Thyroid gland (tissue), 4 donors: ENCODE measurements around the gene TBC1D13.

Source experiments
- POLR2A ChIP-seq, 2 donors: fragments of 450-650 bp; IDR thresholded peaks; one replicate each; pipeline ENCODE4 v1.6.1; 2017; ENCODE audit warnings: antibody characterized with exemption in 2 of 2, mild to moderate bottlenecking in 2 of 2, moderate library complexity in 1 of 2
- TF ChIP-seq, protein P1 (sequence below), 6 experiments: fragments of 200-600 bp in 3 of 6; fragments of 450-650 bp in 3 of 6; sonication (generic) in 3 of 6; IDR thresholded peaks; one replicate each; pipeline ENCODE4 v1.5.1; 2016 to 2019; ENCODE audit warnings: antibody characterized with exemption in 6 of 6, mild to moderate bottlenecking in 2 of 6, inconsistent platforms in 1 of 6, moderate library complexity in 1 of 6

DNA sequence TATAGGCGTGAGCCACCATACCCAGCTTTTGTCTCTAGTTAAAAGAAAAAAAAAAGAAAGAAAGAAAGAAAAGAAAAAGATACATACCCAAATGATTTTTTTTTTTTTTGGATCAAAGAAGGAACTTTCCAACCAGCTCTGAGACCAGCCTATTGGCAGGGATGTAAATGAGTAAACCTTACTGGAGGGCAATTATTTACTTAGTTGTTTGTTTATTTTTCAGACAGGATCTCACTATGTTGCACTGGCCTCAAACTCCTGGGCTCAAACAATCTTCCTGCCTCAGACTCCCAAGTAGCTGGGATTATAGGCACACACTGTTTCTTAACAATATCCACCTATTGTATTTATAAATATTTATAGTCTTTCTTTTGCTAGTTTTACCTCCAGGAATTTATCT is 53.5 kb downstream of the TBC1D13 start:
- TF ChIP-seq, protein P1, sequence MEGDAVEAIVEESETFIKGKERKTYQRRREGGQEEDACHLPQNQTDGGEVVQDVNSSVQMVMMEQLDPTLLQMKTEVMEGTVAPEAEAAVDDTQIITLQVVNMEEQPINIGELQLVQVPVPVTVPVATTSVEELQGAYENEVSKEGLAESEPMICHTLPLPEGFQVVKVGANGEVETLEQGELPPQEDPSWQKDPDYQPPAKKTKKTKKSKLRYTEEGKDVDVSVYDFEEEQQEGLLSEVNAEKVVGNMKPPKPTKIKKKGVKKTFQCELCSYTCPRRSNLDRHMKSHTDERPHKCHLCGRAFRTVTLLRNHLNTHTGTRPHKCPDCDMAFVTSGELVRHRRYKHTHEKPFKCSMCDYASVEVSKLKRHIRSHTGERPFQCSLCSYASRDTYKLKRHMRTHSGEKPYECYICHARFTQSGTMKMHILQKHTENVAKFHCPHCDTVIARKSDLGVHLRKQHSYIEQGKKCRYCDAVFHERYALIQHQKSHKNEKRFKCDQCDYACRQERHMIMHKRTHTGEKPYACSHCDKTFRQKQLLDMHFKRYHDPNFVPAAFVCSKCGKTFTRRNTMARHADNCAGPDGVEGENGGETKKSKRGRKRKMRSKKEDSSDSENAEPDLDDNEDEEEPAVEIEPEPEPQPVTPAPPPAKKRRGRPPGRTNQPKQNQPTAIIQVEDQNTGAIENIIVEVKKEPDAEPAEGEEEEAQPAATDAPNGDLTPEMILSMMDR (IDR thresholded peaks at IDR 0.05) = no peak
- TF ChIP-seq POLR2A (IDR thresholded peaks at IDR 0.05) = no peak
